Keratinocyte (primary cell): ENCODE results near the gene SH3PXD2A. TPM values are rescaled to one million over a fixed set of nuclear protein-coding genes. Genes with fewer than 3 reads are reported as not detected.

Experiments used
- DNase-seq: peaks from one replicate; pipeline ENCODE4 v3.0.0-alpha.2; 2011; ENCODE audit warnings: low read depth, missing footprints, low spot score
- FAIRE-seq: peaks from 2 replicates; lab custom pipeline; 2011; peaks lifted over from hg19 to GRCh38; lab: Jason Lieb, UNC
- H2AFZ ChIP-seq: 2 replicates; pipeline ENCODE4 v1.6.0; 2012; ENCODE audit warnings: low read length, control low read depth, inconsistent platforms; ENCODE audit not compliant: control insufficient read depth
- H3K27ac ChIP-seq: 2 replicates; pipeline ENCODE4 v1.5.1; 2011; ENCODE audit warnings: low read length; ENCODE audit not compliant: control insufficient read depth, insufficient read depth
- H3K27me3 ChIP-seq: 3 replicates; pipeline ENCODE4 v1.6.0; 2011; ENCODE audit warnings: low read length; ENCODE audit not compliant: control insufficient read depth, insufficient read depth; ENCODE audit errors: extremely low read depth
- H3K36me3 ChIP-seq, 2 experiments: 2 replicates in 1 of 2; 3 replicates in 1 of 2; pipeline ENCODE4 v1.5.1; 2011; ENCODE audit warnings: low read length in 2 of 2, mild to moderate bottlenecking in 1 of 2; ENCODE audit not compliant: control insufficient read depth in 2 of 2, insufficient read depth in 2 of 2; ENCODE audit errors: extremely low read depth in 1 of 2
- H3K4me1 ChIP-seq: 3 replicates; pipeline ENCODE4 v1.5.1; 2011; ENCODE audit warnings: low read length; ENCODE audit not compliant: control insufficient read depth, insufficient read depth; ENCODE audit errors: extremely low read depth
- H3K4me2 ChIP-seq: 3 replicates; pipeline ENCODE4 v1.6.0; 2011; ENCODE audit warnings: low read depth, low read length; ENCODE audit not compliant: control insufficient read depth, insufficient read depth; ENCODE audit errors: extremely low read depth
- H3K4me3 ChIP-seq, 3 experiments: fragments of 200-600 bp in 1 of 3; sonication (generic) in 1 of 3; 2 replicates in 2 of 3; 3 replicates in 1 of 3; pipeline ENCODE4 v1.5.1; 2011 to 2016; ENCODE audit warnings: low read length in 3 of 3, mild to moderate bottlenecking in 3 of 3, control low read depth in 2 of 3, inconsistent platforms in 1 of 3, low read depth in 1 of 3, mixed read lengths in 1 of 3, mixed run types in 1 of 3, moderate library complexity in 1 of 3; ENCODE audit not compliant: control insufficient read depth in 2 of 3, insufficient read depth in 2 of 3; ENCODE audit errors: extremely low read depth in 1 of 3
- H3K79me2 ChIP-seq: 2 replicates; pipeline ENCODE4 v1.6.0; 2012; ENCODE audit warnings: low read length; ENCODE audit not compliant: control insufficient read depth, insufficient read depth
- H3K9ac ChIP-seq: 3 replicates; pipeline ENCODE4 v1.6.0; 2011; ENCODE audit warnings: low read length; ENCODE audit not compliant: control insufficient read depth, insufficient read depth; ENCODE audit errors: extremely low read depth
- H3K9me1 ChIP-seq: 3 replicates; pipeline ENCODE4 v1.6.0; 2011; ENCODE audit warnings: low read length; ENCODE audit not compliant: control insufficient read depth, insufficient read depth; ENCODE audit errors: extremely low read depth
- H3K9me3 ChIP-seq: 2 replicates; pipeline ENCODE4 v1.5.1; 2012; ENCODE audit warnings: low read depth, low read length; ENCODE audit not compliant: control insufficient read depth
- H4K20me1 ChIP-seq: 3 replicates; pipeline ENCODE4 v1.6.0; 2011; ENCODE audit warnings: low read length; ENCODE audit not compliant: control insufficient read depth, insufficient read depth; ENCODE audit errors: extremely low read depth
- EZH2 ChIP-seq: IDR thresholded peaks from one replicate; pipeline ENCODE4 v1.6.1; 2012; ENCODE audit warnings: inconsistent platforms, mild to moderate bottlenecking, low read length, moderate library complexity
- dilution Hi-C: fragments of 300-500 bp; cut with MboI; formaldehyde crosslinking; loops from one replicate; pipeline ENCODE4 v1.7.0; 2020; ENCODE audit warnings: low sequenced_read_pairs; ENCODE audit not compliant: extremely low pct_ligation_motif_present
- polyA plus RNA-seq, 5 experiments: library from polyadenylated mRNA; depleted of rRNA in 3 of 5; stranded (reverse) in 3 of 5; stranded (forward) in 1 of 5; unstranded in 1 of 5; fragments of >200 nt; gene quantifications; 1 replicate in 1 of 5; 2 replicates in 3 of 5; 3 replicates in 1 of 5; pipeline versions ENCODE4 v1.2.1 to v1.2.3, GENCODE V29; 2011 to 2012; ENCODE audit warnings: missing spikeins in 2 of 5, low read depth in 1 of 5, low replicate concordance in 1 of 5
- TF ChIP-seq, protein P1 (sequence below), 3 experiments: IDR thresholded peaks in 1 of 3; conservative IDR thresholded peaks in 1 of 3; optimal IDR thresholded peaks in 1 of 3; 2 replicates in 2 of 3; 3 replicates in 1 of 3; pipeline versions ENCODE3 to v1.5.1; 2011; ENCODE audit warnings: low read length in 3 of 3, mild to moderate bottlenecking in 3 of 3, moderate library complexity in 2 of 3, control low read depth in 1 of 3, inconsistent platforms in 1 of 3; ENCODE audit not compliant: insufficient read depth in 2 of 3; ENCODE audit errors: extremely low read depth in 1 of 3

The SH3PXD2A gene
- polyA plus RNA-seq, 1 donor (not counting 4 experiments of a cell fraction or from before 2014, with no cell fraction given) = 33.9 TPM

DNA sequence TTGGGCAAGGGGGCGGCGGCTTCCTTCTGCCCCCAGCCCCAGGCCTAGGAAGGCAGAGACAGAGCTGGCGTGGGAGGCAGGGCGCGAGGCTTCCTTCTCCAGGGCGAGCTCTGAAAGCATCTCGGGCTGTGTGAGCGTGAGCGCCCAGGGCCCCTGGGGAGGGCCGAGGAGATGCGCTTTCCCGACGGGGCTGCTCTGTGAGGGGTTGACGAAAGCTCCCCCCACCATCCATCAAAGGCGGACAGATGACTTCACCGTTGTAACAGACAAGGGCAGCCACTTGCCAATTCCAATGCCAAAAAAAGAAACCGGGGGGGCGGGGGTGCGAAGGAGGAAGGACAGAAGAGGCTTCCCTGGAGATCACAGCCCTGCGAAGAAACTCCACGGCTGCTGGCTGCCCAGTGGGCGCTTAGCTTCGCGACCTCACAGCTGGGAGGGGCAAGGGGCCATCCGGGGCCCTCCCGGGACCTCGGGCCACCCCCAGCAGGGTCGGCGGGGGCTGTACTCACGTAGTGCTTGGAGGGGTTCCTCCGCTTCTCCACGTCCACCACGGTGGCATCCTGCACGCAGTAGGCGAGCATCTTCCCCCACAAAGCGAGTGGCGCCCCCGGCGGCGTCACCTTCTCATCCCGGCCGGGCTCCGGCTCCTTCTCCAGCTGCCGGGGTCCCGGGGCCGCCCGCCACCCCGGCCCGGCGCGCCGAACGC lies 537 bp downstream of the SH3PXD2A start:
- TF ChIP-seq, protein P1, sequence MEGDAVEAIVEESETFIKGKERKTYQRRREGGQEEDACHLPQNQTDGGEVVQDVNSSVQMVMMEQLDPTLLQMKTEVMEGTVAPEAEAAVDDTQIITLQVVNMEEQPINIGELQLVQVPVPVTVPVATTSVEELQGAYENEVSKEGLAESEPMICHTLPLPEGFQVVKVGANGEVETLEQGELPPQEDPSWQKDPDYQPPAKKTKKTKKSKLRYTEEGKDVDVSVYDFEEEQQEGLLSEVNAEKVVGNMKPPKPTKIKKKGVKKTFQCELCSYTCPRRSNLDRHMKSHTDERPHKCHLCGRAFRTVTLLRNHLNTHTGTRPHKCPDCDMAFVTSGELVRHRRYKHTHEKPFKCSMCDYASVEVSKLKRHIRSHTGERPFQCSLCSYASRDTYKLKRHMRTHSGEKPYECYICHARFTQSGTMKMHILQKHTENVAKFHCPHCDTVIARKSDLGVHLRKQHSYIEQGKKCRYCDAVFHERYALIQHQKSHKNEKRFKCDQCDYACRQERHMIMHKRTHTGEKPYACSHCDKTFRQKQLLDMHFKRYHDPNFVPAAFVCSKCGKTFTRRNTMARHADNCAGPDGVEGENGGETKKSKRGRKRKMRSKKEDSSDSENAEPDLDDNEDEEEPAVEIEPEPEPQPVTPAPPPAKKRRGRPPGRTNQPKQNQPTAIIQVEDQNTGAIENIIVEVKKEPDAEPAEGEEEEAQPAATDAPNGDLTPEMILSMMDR (optimal IDR thresholded peaks at IDR 0.05 in 1 of 3, IDR thresholded peaks at IDR 0.05 in 1 of 3, conservative IDR thresholded peaks at IDR 0.05 in 1 of 3; ENCODE audit: extremely low read depth in 1 of 3, insufficient read depth in 2 of 3, low read length in 3 of 3) = peak in 2 of 3 experiments; percentile 16 to 32
- TF ChIP-seq EZH2 = no peak
- Histone ChIP-seq H3K27me3 (no peaks in the 10 kb centered on the region), H3K27ac (peak overlapping the region; percentile 76), H2AFZ (no peak overlapping the region), H4K20me1 (no peaks in the 10 kb centered on the region), H3K4me1 (peaks cover 47% of the 10 kb centered on the region), H3K9me3 (no peaks in the 10 kb centered on the region), H3K9me1 (peaks cover 2% of the 10 kb centered on the region), H3K4me3 (peak overlapping the region; percentile 82 to 95 (median 83)), H3K4me2 (peak overlapping the region; percentile 99), H3K79me2 (peaks cover 53% of the 10 kb centered on the region), H3K36me3 (peaks cover 13 to 27% of the 10 kb centered on the region in 2 experiments), H3K9ac (peak overlapping the region; percentile 89)
- no peak for DNase-seq
- dilution Hi-C loops = no loop called here
- no peak for FAIRE-seq

DNA sequence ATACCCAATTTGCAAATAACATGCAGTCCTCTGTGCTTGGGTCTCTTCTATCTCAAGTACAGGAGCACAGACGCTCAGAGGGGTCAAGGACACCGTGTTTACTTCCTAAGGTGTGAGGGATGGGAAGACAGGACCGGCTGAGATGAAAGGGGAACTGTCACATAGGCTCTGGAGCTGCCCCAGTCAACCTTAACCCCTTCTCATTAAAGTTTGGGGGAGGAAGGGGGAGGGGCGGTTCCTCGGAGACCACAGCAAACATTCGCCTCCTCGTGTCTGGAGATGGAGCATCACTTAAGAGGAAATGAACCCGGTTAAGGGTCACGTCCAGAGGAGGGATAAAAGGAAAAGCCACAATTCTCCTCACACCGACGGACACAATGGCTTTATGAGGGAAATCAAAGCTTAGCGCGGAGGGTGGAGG lies 1.1 kb downstream of the SH3PXD2A start:
- Histone ChIP-seq H3K36me3 (peaks cover 13 to 32% of the 10 kb centered on the region in 2 experiments), H3K9me3 (no peaks in the 10 kb centered on the region), H3K9ac (peak overlapping the region; percentile 89), H3K79me2 (peaks cover 59% of the 10 kb centered on the region), H3K4me1 (peaks cover 47% of the 10 kb centered on the region), H3K4me2 (peak overlapping the region; percentile 99), H3K4me3 (peak overlapping the region; percentile 82 to 95 (median 83)), H3K9me1 (peaks cover 2% of the 10 kb centered on the region), H3K27me3 (no peaks in the 10 kb centered on the region), H2AFZ (no peak overlapping the region), H3K27ac (peak overlapping the region; percentile 76), H4K20me1 (no peaks in the 10 kb centered on the region)
- no peak for DNase-seq
- TF ChIP-seq, protein P1 (optimal IDR thresholded peaks at IDR 0.05 in 1 of 3, IDR thresholded peaks at IDR 0.05 in 1 of 3, conservative IDR thresholded peaks at IDR 0.05 in 1 of 3; ENCODE audit: extremely low read depth in 1 of 3, insufficient read depth in 2 of 3, low read length in 3 of 3) = no peak
- TF ChIP-seq EZH2 = no peak
- peak; percentile 17 for FAIRE-seq
- dilution Hi-C loops = no loop called here
